Epithelial cell of proximal tubule (primary cell): Measurements from ENCODE around the gene AGBL4. TPM values are rescaled to one million over a fixed set of nuclear protein-coding genes. Genes with fewer than 3 reads are reported as not detected.

Source experiments
- DNase-seq: peaks from one replicate; pipeline ENCODE4 v3.0.0-alpha.2; 2011; ENCODE audit warnings: low read depth
- H3K4me3 ChIP-seq: 2 replicates; pipeline ENCODE4 v1.5.1; 2011; ENCODE audit warnings: low read depth, mild to moderate bottlenecking, low read length
- total RNA-seq: library from RNA; depleted of rRNA; stranded (reverse); fragments of >200 nt; gene quantifications from 2 replicates; pipeline ENCODE4 v1.2.3, GENCODE V29; 2015
- TF ChIP-seq, protein P1 (sequence below): conservative IDR thresholded peaks from 2 replicates; pipeline ENCODE4 v1.5.1; 2012; ENCODE audit warnings: low read depth, mild to moderate bottlenecking, low read length

AGBL4 gene
- total RNA-seq, 1 donor from 2014 or later: not detected

DNA sequence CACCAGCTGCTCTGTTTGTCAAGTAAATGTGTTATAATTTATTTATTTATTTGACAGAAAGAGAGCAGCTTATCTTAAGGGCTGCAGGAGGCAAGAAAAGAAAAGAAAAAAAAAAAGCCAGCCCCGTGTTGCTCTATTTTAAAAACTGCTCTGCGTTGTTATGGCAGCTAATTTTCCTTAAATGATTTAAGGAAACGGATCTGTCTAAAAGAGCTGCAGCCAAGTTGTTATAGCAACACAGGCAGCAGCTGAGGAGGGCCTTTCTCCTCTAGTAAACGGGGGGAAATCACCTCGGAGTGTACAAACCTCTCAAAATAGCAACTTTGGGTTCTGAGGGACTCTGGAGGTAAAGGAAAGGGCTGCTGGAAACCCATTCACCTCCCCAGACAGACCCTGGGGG, 1396.3 kb downstream of the AGBL4 start:
- DNase-seq: no peak
- no peak overlapping the region for H3K4me3 ChIP-seq
- TF ChIP-seq, protein P1, sequence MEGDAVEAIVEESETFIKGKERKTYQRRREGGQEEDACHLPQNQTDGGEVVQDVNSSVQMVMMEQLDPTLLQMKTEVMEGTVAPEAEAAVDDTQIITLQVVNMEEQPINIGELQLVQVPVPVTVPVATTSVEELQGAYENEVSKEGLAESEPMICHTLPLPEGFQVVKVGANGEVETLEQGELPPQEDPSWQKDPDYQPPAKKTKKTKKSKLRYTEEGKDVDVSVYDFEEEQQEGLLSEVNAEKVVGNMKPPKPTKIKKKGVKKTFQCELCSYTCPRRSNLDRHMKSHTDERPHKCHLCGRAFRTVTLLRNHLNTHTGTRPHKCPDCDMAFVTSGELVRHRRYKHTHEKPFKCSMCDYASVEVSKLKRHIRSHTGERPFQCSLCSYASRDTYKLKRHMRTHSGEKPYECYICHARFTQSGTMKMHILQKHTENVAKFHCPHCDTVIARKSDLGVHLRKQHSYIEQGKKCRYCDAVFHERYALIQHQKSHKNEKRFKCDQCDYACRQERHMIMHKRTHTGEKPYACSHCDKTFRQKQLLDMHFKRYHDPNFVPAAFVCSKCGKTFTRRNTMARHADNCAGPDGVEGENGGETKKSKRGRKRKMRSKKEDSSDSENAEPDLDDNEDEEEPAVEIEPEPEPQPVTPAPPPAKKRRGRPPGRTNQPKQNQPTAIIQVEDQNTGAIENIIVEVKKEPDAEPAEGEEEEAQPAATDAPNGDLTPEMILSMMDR: no peak

DNA sequence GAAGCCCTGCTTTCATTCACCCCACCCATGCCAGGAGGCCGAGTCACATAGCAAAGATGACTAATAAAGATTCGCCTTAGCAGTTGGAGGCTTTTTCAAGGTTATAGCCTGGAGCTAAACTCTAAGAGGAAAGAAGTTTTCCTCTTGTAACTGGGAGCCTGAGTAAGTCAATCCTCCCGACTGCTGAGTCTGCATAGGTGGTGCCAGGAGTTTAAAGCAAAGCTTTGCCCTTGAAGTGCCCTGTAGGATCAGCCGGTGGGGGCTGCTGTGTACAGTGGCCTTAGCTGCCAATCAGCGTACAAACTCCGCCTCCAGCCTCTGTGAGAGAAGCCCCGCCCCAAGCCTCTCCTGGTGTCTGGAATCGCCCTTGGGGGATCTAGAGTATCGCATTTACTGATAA, 1404.2 kb downstream of the AGBL4 start:
- TF ChIP-seq, protein P1: no peak
- peak overlapping the region; percentile 19 for H3K4me3 ChIP-seq
- DNase-seq: no peak

DNA sequence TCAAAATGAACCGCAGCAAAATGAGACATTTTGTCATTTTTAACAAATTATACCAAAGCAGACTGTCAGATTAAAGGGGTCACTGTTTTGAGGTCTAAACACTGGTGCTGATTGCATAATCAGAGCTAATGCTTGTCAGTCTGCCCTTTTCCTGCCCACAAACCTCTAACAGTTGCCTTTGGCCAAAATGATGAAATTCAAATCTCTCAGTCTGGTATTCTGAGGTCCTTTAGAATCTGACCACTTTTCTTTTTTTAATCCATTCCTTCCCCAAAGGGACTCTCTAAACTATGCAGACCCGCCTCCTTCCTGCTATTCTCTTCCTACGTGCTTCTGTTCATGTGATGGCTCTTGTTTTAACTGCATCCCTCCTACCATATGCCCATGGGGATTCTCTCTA, 1406.5 kb downstream of the AGBL4 start:
- DNase-seq: no peak
- no peak overlapping the region for H3K4me3 ChIP-seq
- TF ChIP-seq, protein P1: no peak

DNA sequence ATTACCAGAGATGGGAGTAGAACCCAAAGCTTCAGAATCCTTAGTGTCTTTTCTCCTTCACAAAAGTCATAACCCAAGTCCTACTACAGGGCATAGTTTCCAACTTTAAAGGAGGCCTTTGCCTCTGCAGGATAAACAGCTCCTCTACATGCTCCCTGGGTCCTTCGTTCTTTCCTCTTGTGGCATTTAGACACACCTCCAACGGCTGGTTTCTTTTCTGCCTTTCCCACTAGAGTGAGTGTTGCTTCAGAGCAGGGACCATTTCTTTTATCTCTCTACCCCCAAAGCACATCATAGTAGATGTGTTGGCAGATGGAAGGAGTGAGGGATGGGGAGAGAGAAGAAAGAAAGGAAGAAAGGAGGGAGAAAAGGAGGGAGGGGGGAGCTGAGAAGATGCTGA, 1407.0 kb downstream of the AGBL4 start:
- no peak for DNase-seq
- no peak overlapping the region for H3K4me3 ChIP-seq
- TF ChIP-seq, protein P1: no peak

DNA sequence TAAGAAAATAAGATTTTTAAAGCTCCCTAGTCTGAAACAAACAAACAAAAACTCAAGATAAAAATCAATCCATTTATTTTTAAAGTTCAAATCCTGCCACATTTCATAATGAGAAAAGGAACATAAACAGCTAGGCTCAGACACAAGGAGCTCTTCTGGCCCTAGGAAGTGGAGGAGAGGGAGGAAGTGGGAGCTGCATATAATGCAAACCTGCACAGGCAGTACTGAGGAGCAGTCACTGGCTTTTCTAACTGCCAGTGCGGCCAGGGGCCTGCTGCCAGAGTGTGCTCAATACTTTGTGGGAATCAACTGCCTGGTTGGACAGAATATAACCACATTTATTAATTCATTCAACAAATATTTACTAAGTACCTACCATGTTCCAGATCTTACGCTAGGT, 1411.9 kb downstream of the AGBL4 start:
- TF ChIP-seq, protein P1: no peak
- no peak overlapping the region for H3K4me3 ChIP-seq
- DNase-seq: no peak

DNA sequence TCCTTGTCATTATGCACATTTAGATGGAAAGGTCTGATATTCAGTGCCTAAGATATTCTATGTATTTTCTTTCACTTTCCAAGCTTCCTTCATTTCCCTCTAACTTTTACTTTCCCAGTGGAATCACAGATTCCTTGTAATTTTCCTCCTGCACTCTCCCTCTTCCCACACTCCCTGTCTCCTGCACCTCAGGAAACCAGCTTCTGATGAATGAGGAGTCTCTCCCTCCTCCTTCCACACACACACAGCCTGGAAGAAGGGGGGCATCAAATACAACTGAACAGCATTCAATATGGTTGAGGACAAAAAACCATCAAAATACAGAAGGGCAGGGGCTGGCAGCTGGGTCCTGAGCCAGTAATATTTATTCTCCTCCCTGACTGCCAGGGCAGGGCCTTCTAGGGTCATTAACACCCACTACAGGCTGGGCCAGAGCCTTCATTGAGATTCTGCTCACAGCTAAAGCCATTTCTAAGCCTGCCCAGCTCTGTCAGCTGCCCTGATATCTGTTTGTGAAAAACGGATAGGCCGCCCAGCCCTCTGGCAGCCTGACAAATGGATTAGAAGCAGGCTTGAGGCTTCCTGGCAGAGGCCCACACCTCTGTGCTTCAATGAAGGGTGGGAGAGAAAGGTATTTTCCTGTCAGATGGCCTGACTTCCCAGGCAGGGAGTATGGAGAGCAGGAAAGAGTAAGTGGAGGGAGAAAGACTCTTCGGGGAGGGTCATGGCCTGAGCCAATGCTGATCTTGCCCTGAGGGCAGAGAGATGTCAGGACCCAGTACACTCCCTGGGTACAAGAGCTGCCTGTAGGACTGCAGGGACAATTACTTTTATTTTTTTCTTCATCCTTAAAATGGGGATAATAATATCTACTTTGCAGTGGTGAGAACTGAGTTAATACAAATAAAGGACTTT, 1412.9 kb downstream of the AGBL4 start:
- no peak for DNase-seq
- H3K4me3 ChIP-seq: no peak overlapping the region
- TF ChIP-seq, protein P1: no peak

DNA sequence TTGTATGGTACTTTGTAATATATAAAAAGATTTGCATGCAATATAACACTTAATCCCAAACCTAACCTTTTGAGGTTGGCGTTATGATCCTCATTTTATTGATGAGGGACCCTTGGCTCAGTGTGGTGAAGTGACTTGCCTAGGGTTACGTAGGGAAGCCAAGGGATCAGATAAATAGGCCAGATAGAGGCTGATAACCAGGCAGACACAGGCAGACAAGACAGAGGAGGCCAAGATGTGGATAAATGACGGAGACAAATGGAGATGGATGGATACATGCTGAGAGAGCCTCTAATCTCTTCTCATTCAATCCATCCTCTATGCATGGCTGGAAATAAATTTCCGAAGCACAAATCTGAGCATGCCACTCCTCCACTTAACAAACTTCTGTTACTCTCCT, 1414.9 kb downstream of the AGBL4 start:
- no peak for DNase-seq

More for the DNA sequence above, 1414.9 kb downstream of the AGBL4 start:
- no peak overlapping the region for H3K4me3 ChIP-seq
- TF ChIP-seq, protein P1: no peak
